Neural cell (in vitro differentiated cells): ENCODE measurements around the gene THRAP3. TPM values are rescaled to one million over a fixed set of nuclear protein-coding genes. Genes with fewer than 3 reads are reported as not detected.
"Not testable (repeated sequence)": the region's sequence is repeated elsewhere in the genome, so short reads cannot be mapped to it uniquely, and the experiment has no call there.

Source experiments
- H2AFZ ChIP-seq: fragments of 200-600, 300-800 bp; sonication (generic), shearing (Covaris generic); 2 replicates; pipeline ENCODE4 v1.6.0; 2014; ENCODE audit warnings: low read depth, mild to moderate bottlenecking, antibody characterized with exemption, low read length, moderate library complexity
- H3F3A ChIP-seq: fragments of 200-600 bp; shearing (Covaris generic); 2 replicates; pipeline ENCODE4 v1.6.1; 2016; ENCODE audit warnings: mild to moderate bottlenecking, moderate library complexity, mixed read lengths, antibody characterized with exemption, low read length; ENCODE audit not compliant: insufficient read depth, poor library complexity, severe bottlenecking
- H3K27ac ChIP-seq: fragments of 200-600, 300-800 bp; sonication (generic), shearing (Covaris generic); 2 replicates; pipeline ENCODE4 v1.5.1; 2014; ENCODE audit warnings: mild to moderate bottlenecking, low read length, moderate library complexity
- H3K27me3 ChIP-seq: fragments of 300-800, 200-600 bp; sonication (generic), shearing (Covaris generic); 2 replicates; pipeline ENCODE4 v1.6.0; 2014; ENCODE audit warnings: mild to moderate bottlenecking, low read depth, low read length, moderate library complexity; ENCODE audit not compliant: insufficient read depth
- H3K36me3 ChIP-seq: fragments of 300-800, 200-600 bp; sonication (generic), shearing (Covaris generic); 2 replicates; pipeline ENCODE4 v1.5.1; 2014; ENCODE audit warnings: mild to moderate bottlenecking, antibody characterized with exemption, low read length, moderate library complexity; ENCODE audit not compliant: insufficient read depth
- H3K4me2 ChIP-seq: fragments of 300-800, 200-600 bp; sonication (generic), shearing (Covaris generic); 2 replicates; pipeline ENCODE4 v1.6.0; 2014; ENCODE audit warnings: mild to moderate bottlenecking, low read length
- H3K4me3 ChIP-seq: fragments of 300-800, 200-600 bp; sonication (generic), shearing (Covaris generic); 2 replicates; pipeline ENCODE4 v1.5.1; 2014; ENCODE audit warnings: mild to moderate bottlenecking, low read length, moderate library complexity
- H3K79me2 ChIP-seq: fragments of 200-600 bp; shearing (Covaris generic); replicated peaks from 2 replicates; pipeline ENCODE4 v1.6.0; 2014; ENCODE audit warnings: mild to moderate bottlenecking, low read length, moderate library complexity; ENCODE audit not compliant: insufficient read depth
- H3K9ac ChIP-seq: fragments of 300-800, 200-600 bp; sonication (generic), shearing (Covaris generic); 2 replicates; pipeline ENCODE4 v1.6.1; 2016; ENCODE audit warnings: mild to moderate bottlenecking, low read length, mixed read lengths
- H3K9me2 ChIP-seq: fragments of 200-600 bp; shearing (Covaris generic); 2 replicates; pipeline ENCODE4 v1.6.1; 2016; ENCODE audit warnings: mild to moderate bottlenecking, low read length, mixed read lengths; ENCODE audit not compliant: insufficient read depth
- H3K9me3 ChIP-seq: fragments of 200-600, 300-800 bp; sonication (generic), shearing (Covaris generic); 2 replicates; pipeline ENCODE4 v1.6.1; 2016; ENCODE audit warnings: mild to moderate bottlenecking, mixed run types, low read length, moderate library complexity, mixed read lengths
- H4K20me1 ChIP-seq: fragments of 200-600 bp; shearing (Covaris generic); 2 replicates; pipeline ENCODE4 v1.6.1; 2016; ENCODE audit warnings: mild to moderate bottlenecking, mixed run types; ENCODE audit not compliant: insufficient read depth
- CTCF ChIP-seq: fragments of 450-650 bp; IDR thresholded peaks from 2 replicates; pipeline ENCODE4 v1.5.1; 2014; ENCODE audit warnings: antibody characterized with exemption, mild to moderate bottlenecking, moderate library complexity; ENCODE audit not compliant: poor library complexity, severe bottlenecking
- EZH2 ChIP-seq: fragments of 200-600, 300-800 bp; shearing (Covaris generic), sonication (generic); IDR thresholded peaks from 2 replicates; pipeline ENCODE4 v1.6.1; 2014; ENCODE audit warnings: antibody characterized with exemption, low read length, borderline replicate concordance, mild to moderate bottlenecking; ENCODE audit not compliant: insufficient read depth, poor library complexity, severe bottlenecking
- MXI1 ChIP-seq: fragments of 450-650 bp; conservative IDR thresholded peaks from 2 replicates; pipeline ENCODE4 v1.6.1; 2014; ENCODE audit warnings: antibody characterized with exemption, mild to moderate bottlenecking; ENCODE audit not compliant: poor library complexity, severe bottlenecking
- RAD21 ChIP-seq: fragments of 450-650 bp; conservative IDR thresholded peaks from 2 replicates; pipeline ENCODE4 v1.6.1; 2014; ENCODE audit warnings: antibody characterized with exemption, mild to moderate bottlenecking, moderate library complexity
- TAF1 ChIP-seq: IDR thresholded peaks from 2 replicates; pipeline ENCODE4 v1.6.1; 2012; ENCODE audit warnings: low read depth
- polyA plus RNA-seq: library from polyadenylated mRNA; depleted of rRNA; stranded (reverse); fragments of >200 nt; gene quantifications from 2 replicates; pipeline ENCODE4 v1.2.3, GENCODE V29; 2014

Gene THRAP3
- polyA plus RNA-seq, 1 donor from 2014 or later, result 54.4 TPM

GRCh38 chr1:36224537-36225282 lies 467 bp downstream of the THRAP3 start:
- Histone ChIP-seq H3K4me3 (peak overlapping the region; percentile 79), H3F3A (peaks cover 5% of the 10 kb centered on the region), H3K27me3 (no peaks in the 10 kb centered on the region), H3K9me2 (no peaks in the 10 kb centered on the region), H2AFZ (peak overlapping the region; percentile 57), H3K9me3 (no peaks in the 10 kb centered on the region), H3K27ac (peak overlapping the region; percentile 89), H3K4me2 (peak overlapping the region; percentile 95), H3K79me2 (peaks cover 36% of the 10 kb centered on the region), H3K36me3 (no peaks in the 10 kb centered on the region), H3K9ac (peak overlapping the region; percentile 87), H4K20me1 (peaks cover 9% of the 10 kb centered on the region)
- TF ChIP-seq EZH2 (no peak), CTCF (peak; percentile 44), MXI1 (peak; percentile 77)

- Histone ChIP-seq H3K4me2 (peak overlapping the region; percentile 95), H3K27me3 (no peaks in the 10 kb centered on the region), H3K4me3 (peak overlapping the region; percentile 79), H3K9me2 (no peaks in the 10 kb centered on the region), H3K27ac (peak overlapping the region; percentile 89), H3K36me3 (no peaks in the 10 kb centered on the region), H3F3A (peaks cover 5% of the 10 kb centered on the region), H3K79me2 (peaks cover 38% of the 10 kb centered on the region), H3K9me3 (no peaks in the 10 kb centered on the region), H2AFZ (no peak overlapping the region), H4K20me1 (peaks cover 9% of the 10 kb centered on the region), H3K9ac (peak overlapping the region; percentile 87)
- TF ChIP-seq TAF1 (no peak), MXI1 (no peak), RAD21 (no peak), CTCF (no peak), EZH2 (no peak)
These were observed 1.1 kb downstream of the THRAP3 start for GRCh38 chr1:36225283-36225899.

- not testable (repeated sequence) for H3K4me3 ChIP-seq, H3K36me3 ChIP-seq, H3K27ac ChIP-seq, H3K27me3 ChIP-seq, H3K4me2 ChIP-seq, H3K9me2 ChIP-seq, H3F3A ChIP-seq, H4K20me1 ChIP-seq, H2AFZ ChIP-seq, H3K9me3 ChIP-seq, H3K9ac ChIP-seq
- peaks cover 79% of the 10 kb centered on the region for H3K79me2 ChIP-seq
These were observed 6.0 kb downstream of the THRAP3 start for GRCh38 chr1:36230279-36230678.
